A549 (cell line): ENCODE measurements around the gene GAS7. TPM values are rescaled to one million over a fixed set of nuclear protein-coding genes. Genes with fewer than 3 reads are reported as not detected.

Experiments used
- ATAC-seq, 2 experiments: fragments of 200-7000 bp in 1 of 2; fragments of >200 bp in 1 of 2; cut with Nextera tagmentation in 1 of 2; cut with Tn5 transposase in 1 of 2; 3 replicates each; pipeline versions ENCODE4 v1.8.0 to v1.9.1; 2018 to 2020; ENCODE audit warnings: mild to moderate bottlenecking in 1 of 2, moderate library complexity in 1 of 2
- CTCF ChIA-PET: fragments of 300-600 bp; sonication (Branson Sonifier 250); formaldehyde crosslinking; extraction: SDS; loops from one replicate; lab custom pipeline; 2021; ENCODE audit warnings: antibody characterized with exemption, inconsistent platforms; lab: Yijun Ruan, JAX
- POLR2A ChIA-PET: fragments of 350-600 bp; formaldehyde crosslinking; extraction: SDS; loops from one replicate; lab custom pipeline; 2021; ENCODE audit warnings: antibody characterized with exemption, inconsistent platforms; lab: Yijun Ruan, JAX
- DNase-seq, 2 experiments: peaks; one replicate each; pipeline versions ENCODE4 v3.0.0 to v3.0.0-alpha.2; 2011 to 2016; ENCODE audit warnings: low read depth in 1 of 2, low spot score in 1 of 2
- FAIRE-seq: peaks from 2 replicates; lab custom pipeline; 2011; peaks lifted over from hg19 to GRCh38; lab: Jason Lieb, UNC
- H3K27ac ChIP-seq, 2 experiments: fragments of >200 bp; sonication (Bioruptor Twin); formaldehyde crosslinking; 3 replicates each; pipeline ENCODE4 v1.5.1; 2016 to 2017
- H3K4me1 ChIP-seq: fragments of >200 bp; sonication (Bioruptor Twin); formaldehyde crosslinking; 3 replicates; pipeline ENCODE4 v1.6.1; 2016
- H3K4me2 ChIP-seq: fragments of >200 bp; sonication (Bioruptor Twin); formaldehyde crosslinking; 3 replicates; pipeline ENCODE4 v1.6.1; 2016
- H3K4me3 ChIP-seq: fragments of >200 bp; sonication (Bioruptor Twin); formaldehyde crosslinking; 3 replicates; pipeline ENCODE4 v1.5.1; 2016
- H3K9me3 ChIP-seq: fragments of >200 bp; sonication (Bioruptor Twin); formaldehyde crosslinking; 3 replicates; pipeline ENCODE4 v1.6.1; 2016
- BHLHE40 ChIP-seq: IDR thresholded peaks from 2 replicates; pipeline ENCODE4 v1.6.1; 2012; ENCODE audit warnings: low read depth, low read length, inconsistent platforms
- CBX2 ChIP-seq: fragments of 200-600 bp; sonication (generic); IDR thresholded peaks from 2 replicates; pipeline ENCODE4 v1.6.1; 2016; ENCODE audit warnings: low read depth, mild to moderate bottlenecking, borderline replicate concordance
- CEBPB ChIP-seq, 2 experiments: fragments of >200 bp in 1 of 2; sonication (Bioruptor Twin) in 1 of 2; formaldehyde crosslinking in 1 of 2; IDR thresholded peaks; 2 replicates each; pipeline ENCODE4 v1.6.1; 2012 to 2016
- EHF ChIP-seq: fragments of 250-450 bp; sonication (Bioruptor Pico); IDR thresholded peaks from 2 replicates; pipeline ENCODE4 v1.5.0; 2020; ENCODE audit warnings: mild to moderate bottlenecking
- FOSB ChIP-seq: fragments of 250-450 bp; sonication (Bioruptor Pico); IDR thresholded peaks from 2 replicates; pipeline ENCODE4 v1.5.0; 2020; ENCODE audit warnings: mild to moderate bottlenecking, moderate library complexity
- HOXA7 ChIP-seq: fragments of 250-450 bp; sonication (Bioruptor Pico); IDR thresholded peaks from 2 replicates; pipeline ENCODE4 v1.5.0; 2020; ENCODE audit warnings: mild to moderate bottlenecking, moderate library complexity
- HOXB13 ChIP-seq: fragments of 250-450 bp; sonication (Bioruptor Pico); IDR thresholded peaks from 2 replicates; pipeline ENCODE4 v1.5.0; 2020; ENCODE audit warnings: low read depth, mild to moderate bottlenecking, moderate library complexity
- MAFK ChIP-seq: fragments of 450-650 bp; IDR thresholded peaks from 2 replicates; pipeline ENCODE4 v1.6.1; 2014; ENCODE audit not compliant: partially characterized antibody
- MAZ ChIP-seq: fragments of 150-350 bp; IDR thresholded peaks from 2 replicates; pipeline ENCODE4 v1.6.1; 2014; ENCODE audit warnings: antibody characterized with exemption, low read depth, low read length, borderline replicate concordance
- NPAS2 ChIP-seq: fragments of 250-450 bp; sonication (Bioruptor Pico); IDR thresholded peaks from 2 replicates; pipeline ENCODE4 v1.8.0; 2022; ENCODE audit warnings: mild to moderate bottlenecking, moderate library complexity, borderline replicate concordance
- RCOR1 ChIP-seq: fragments of 150-350 bp; IDR thresholded peaks from 2 replicates; pipeline ENCODE4 v1.6.1; 2014; ENCODE audit warnings: antibody characterized with exemption, low read length, low read depth
- RFX5 ChIP-seq: fragments of 450-650 bp; IDR thresholded peaks from 2 replicates; pipeline ENCODE4 v1.7.1; 2014; ENCODE audit warnings: antibody characterized with exemption, mild to moderate bottlenecking, moderate library complexity
- RNF2 ChIP-seq: fragments of 200-600 bp; sonication (generic); IDR thresholded peaks from 2 replicates; pipeline ENCODE4 v1.6.1; 2016; ENCODE audit warnings: low read depth, mild to moderate bottlenecking, antibody characterized with exemption, moderate library complexity, borderline replicate concordance
- SMC3 ChIP-seq: fragments of >200 bp; sonication (Bioruptor Twin); formaldehyde crosslinking; IDR thresholded peaks from 3 replicates; pipeline ENCODE4 v1.6.1; 2018; ENCODE audit warnings: inconsistent platforms
- TFCP2L1 ChIP-seq: fragments of 250-450 bp; sonication (Bioruptor Pico); IDR thresholded peaks from 2 replicates; pipeline ENCODE4 v1.5.0; 2021; ENCODE audit warnings: mild to moderate bottlenecking
- TP53 ChIP-seq: fragments of 250-450 bp; sonication (Bioruptor Pico); IDR thresholded peaks from 2 replicates; pipeline ENCODE4 v1.5.0; 2021; ENCODE audit warnings: mild to moderate bottlenecking, moderate library complexity
- ZC3H11A ChIP-seq: fragments of 450-650 bp; IDR thresholded peaks from 2 replicates; pipeline ENCODE4 v1.6.1; 2014; ENCODE audit warnings: antibody characterized with exemption, mild to moderate bottlenecking
- ZSCAN20 ChIP-seq: fragments of 250-450 bp; sonication (Bioruptor Pico); IDR thresholded peaks from 2 replicates; pipeline ENCODE4 v1.8.0; 2022; ENCODE audit warnings: mild to moderate bottlenecking, moderate library complexity
- WGBS: methylation state at CpG from one replicate; pipeline ENCODE4 v1.1.6; 2017; ENCODE audit errors: missing lambda C conversion rate; 5-methylcytosine and 5-hydroxymethylcytosine counted together
- polyA plus RNA-seq, 4 experiments: library from polyadenylated mRNA; depleted of rRNA in 3 of 4; stranded (reverse); fragments of >200 nt; fragmentation: RNase III in 1 of 4; extraction: RNeasy Plus Mini Kit Qiagen cat#74134 plus additional on column Dnase treatment in 1 of 4; gene quantifications; 2 replicates in 3 of 4; 3 replicates in 1 of 4; pipeline ENCODE4 v1.2.3, GENCODE V29; 2011 to 2017
- TF ChIP-seq, protein P1 (sequence below): IDR thresholded peaks from 2 replicates; pipeline ENCODE4 v1.6.1; 2012
- TF ChIP-seq, protein P2 (sequence below): fragments of 450-650 bp; IDR thresholded peaks from 2 replicates; pipeline ENCODE4 v1.6.1; 2014; ENCODE audit warnings: antibody characterized with exemption
- TF ChIP-seq, protein P3 (sequence below): fragments of 150-350 bp; IDR thresholded peaks from 2 replicates; pipeline ENCODE4 v1.6.1; 2014; ENCODE audit warnings: low read depth, mild to moderate bottlenecking, low read length
- TF ChIP-seq, protein P4 (sequence below): fragments of 250-450 bp; sonication (Bioruptor Pico); IDR thresholded peaks from 2 replicates; pipeline ENCODE4 v1.5.0; 2020; ENCODE audit warnings: low read depth, mild to moderate bottlenecking, moderate library complexity
- TF ChIP-seq, protein P5 (sequence below): fragments of 200-600 bp; sonication (generic); IDR thresholded peaks from 2 replicates; pipeline ENCODE4 v1.6.1; 2016; ENCODE audit warnings: antibody characterized with exemption, mild to moderate bottlenecking, moderate library complexity
- TF ChIP-seq, protein P6 (sequence below): IDR thresholded peaks from 2 replicates; pipeline ENCODE4 v1.6.1; 2012
- TF ChIP-seq, protein P7 (sequence below): IDR thresholded peaks from 2 replicates; pipeline ENCODE4 v1.6.1; 2012; ENCODE audit warnings: low read depth, borderline replicate concordance

GAS7 gene
- polyA plus RNA-seq, 2 of the 4 experiments (the other 2 are of a cell fraction): 1.3 to 1.5 TPM

DNA sequence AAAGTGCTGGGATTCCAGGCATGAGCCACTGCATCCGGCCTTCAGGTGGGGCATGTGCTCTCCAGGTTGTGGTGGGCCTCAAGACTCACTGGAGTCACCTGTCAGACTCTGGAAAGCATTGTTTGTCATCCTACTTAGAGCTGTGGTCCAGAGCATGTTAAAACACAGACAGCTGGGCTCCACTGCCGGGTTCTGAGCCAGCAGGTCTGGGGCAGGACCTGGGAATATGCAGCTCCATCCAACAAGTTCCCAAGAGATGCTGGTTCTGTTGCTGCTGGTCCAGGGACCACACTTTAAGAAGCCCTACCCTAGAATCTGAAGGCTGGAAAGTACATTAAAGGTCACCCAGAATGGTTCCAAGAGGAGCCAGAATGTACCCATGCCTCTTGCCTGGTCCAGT is 75.3 kb downstream of the GAS7 start:
- H3K9me3 ChIP-seq: no peaks in the 10 kb centered on the region
- H3K4me3 ChIP-seq: no peak overlapping the region
- DNase-seq: no peak
- TF ChIP-seq SMC3 (no peak), HOXA7 (CRISPR knock-in tag) (no peak), ZSCAN20 (CRISPR knock-in tag) (no peak), RFX5 (no peak), CEBPB (IDR thresholded peaks at IDR 0.05) (no peak), MAZ (no peak), TFCP2L1 (CRISPR knock-in tag) (no peak), TP53 (CRISPR knock-in tag) (no peak)
- TF ChIP-seq, protein P1, sequence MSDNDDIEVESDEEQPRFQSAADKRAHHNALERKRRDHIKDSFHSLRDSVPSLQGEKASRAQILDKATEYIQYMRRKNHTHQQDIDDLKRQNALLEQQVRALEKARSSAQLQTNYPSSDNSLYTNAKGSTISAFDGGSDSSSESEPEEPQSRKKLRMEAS: no peak
- TF ChIP-seq, protein P2, sequence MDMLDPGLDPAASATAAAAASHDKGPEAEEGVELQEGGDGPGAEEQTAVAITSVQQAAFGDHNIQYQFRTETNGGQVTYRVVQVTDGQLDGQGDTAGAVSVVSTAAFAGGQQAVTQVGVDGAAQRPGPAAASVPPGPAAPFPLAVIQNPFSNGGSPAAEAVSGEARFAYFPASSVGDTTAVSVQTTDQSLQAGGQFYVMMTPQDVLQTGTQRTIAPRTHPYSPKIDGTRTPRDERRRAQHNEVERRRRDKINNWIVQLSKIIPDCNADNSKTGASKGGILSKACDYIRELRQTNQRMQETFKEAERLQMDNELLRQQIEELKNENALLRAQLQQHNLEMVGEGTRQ: no peak
- no peak for FAIRE-seq
- WGBS: 55% methylated on average over 2 of the region's 2 CpGs
- no peak overlapping the region for H3K4me2 ChIP-seq
- H3K27ac ChIP-seq: no peak overlapping the region
- H3K4me1 ChIP-seq: peaks cover 10% of the 10 kb centered on the region; the same call in 2 of the 3 replicates
- ATAC-seq: no peak
- ChIA-PET POLR2A (no interaction called here), CTCF (interaction anchor here (0.6 kb wide), 1 partner anchor 105 kb away, joined by 3 read pairs; no protein-coding TSS in a partner anchor)

DNA sequence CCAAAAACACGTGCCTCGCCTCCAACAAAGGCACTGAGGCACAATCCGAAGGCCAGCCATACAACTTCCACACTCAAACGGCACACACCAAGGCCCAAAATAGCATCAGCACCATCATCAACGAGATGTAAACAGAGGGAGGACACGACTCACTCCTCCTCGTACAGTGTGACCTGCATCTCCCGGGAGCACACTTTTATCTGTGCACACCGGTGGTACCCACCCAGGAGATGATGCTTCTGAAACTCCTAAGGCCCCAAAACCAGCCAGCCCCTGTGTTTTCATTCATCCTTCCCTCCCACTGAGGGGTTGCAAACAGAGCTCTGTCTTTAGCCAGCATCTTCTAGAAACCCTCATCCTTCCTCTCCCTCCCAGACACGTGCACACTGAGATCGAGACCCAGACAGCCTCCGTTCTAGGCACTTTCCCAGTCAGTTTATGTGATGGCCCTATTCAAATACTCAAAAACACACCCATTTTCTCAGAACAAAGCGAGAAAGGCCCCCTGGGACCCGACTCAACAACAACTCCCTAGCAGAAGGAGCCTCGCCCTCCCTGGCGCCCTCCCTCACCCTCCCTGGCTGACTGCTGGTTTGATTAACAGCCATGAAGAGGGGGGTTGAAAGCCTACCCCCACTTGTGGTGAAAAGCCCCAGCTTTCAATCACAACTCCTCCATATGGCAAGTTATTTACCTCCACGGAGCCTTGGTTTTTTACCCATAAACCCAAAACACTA is 76.3 kb downstream of the GAS7 start:
- TF ChIP-seq CBX2 (no peak), MAFK (no peak), CEBPB (IDR thresholded peaks at IDR 0.05) (no peak), FOSB (CRISPR knock-in tag) (no peak), SMC3 (no peak), RNF2 (no peak), NPAS2 (CRISPR knock-in tag) (no peak), HOXA7 (CRISPR knock-in tag) (no peak), HOXB13 (CRISPR knock-in tag) (no peak), ZC3H11A (no peak), RCOR1 (no peak), BHLHE40 (no peak), EHF (CRISPR knock-in tag) (no peak)
- TF ChIP-seq, protein P3, sequence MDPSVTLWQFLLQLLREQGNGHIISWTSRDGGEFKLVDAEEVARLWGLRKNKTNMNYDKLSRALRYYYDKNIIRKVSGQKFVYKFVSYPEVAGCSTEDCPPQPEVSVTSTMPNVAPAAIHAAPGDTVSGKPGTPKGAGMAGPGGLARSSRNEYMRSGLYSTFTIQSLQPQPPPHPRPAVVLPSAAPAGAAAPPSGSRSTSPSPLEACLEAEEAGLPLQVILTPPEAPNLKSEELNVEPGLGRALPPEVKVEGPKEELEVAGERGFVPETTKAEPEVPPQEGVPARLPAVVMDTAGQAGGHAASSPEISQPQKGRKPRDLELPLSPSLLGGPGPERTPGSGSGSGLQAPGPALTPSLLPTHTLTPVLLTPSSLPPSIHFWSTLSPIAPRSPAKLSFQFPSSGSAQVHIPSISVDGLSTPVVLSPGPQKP: no peak
- TF ChIP-seq, protein P1: no peak
- TF ChIP-seq, protein P4, sequence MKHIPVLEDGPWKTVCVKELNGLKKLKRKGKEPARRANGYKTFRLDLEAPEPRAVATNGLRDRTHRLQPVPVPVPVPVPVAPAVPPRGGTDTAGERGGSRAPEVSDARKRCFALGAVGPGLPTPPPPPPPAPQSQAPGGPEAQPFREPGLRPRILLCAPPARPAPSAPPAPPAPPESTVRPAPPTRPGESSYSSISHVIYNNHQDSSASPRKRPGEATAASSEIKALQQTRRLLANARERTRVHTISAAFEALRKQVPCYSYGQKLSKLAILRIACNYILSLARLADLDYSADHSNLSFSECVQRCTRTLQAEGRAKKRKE: no peak
- TF ChIP-seq, protein P5, sequence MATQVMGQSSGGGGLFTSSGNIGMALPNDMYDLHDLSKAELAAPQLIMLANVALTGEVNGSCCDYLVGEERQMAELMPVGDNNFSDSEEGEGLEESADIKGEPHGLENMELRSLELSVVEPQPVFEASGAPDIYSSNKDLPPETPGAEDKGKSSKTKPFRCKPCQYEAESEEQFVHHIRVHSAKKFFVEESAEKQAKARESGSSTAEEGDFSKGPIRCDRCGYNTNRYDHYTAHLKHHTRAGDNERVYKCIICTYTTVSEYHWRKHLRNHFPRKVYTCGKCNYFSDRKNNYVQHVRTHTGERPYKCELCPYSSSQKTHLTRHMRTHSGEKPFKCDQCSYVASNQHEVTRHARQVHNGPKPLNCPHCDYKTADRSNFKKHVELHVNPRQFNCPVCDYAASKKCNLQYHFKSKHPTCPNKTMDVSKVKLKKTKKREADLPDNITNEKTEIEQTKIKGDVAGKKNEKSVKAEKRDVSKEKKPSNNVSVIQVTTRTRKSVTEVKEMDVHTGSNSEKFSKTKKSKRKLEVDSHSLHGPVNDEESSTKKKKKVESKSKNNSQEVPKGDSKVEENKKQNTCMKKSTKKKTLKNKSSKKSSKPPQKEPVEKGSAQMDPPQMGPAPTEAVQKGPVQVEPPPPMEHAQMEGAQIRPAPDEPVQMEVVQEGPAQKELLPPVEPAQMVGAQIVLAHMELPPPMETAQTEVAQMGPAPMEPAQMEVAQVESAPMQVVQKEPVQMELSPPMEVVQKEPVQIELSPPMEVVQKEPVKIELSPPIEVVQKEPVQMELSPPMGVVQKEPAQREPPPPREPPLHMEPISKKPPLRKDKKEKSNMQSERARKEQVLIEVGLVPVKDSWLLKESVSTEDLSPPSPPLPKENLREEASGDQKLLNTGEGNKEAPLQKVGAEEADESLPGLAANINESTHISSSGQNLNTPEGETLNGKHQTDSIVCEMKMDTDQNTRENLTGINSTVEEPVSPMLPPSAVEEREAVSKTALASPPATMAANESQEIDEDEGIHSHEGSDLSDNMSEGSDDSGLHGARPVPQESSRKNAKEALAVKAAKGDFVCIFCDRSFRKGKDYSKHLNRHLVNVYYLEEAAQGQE: no peak
- TF ChIP-seq, protein P6, sequence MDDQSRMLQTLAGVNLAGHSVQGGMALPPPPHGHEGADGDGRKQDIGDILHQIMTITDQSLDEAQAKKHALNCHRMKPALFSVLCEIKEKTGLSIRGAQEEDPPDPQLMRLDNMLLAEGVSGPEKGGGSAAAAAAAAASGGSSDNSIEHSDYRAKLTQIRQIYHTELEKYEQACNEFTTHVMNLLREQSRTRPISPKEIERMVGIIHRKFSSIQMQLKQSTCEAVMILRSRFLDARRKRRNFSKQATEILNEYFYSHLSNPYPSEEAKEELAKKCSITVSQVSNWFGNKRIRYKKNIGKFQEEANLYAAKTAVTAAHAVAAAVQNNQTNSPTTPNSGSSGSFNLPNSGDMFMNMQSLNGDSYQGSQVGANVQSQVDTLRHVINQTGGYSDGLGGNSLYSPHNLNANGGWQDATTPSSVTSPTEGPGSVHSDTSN: no peak
- TF ChIP-seq, protein P7, sequence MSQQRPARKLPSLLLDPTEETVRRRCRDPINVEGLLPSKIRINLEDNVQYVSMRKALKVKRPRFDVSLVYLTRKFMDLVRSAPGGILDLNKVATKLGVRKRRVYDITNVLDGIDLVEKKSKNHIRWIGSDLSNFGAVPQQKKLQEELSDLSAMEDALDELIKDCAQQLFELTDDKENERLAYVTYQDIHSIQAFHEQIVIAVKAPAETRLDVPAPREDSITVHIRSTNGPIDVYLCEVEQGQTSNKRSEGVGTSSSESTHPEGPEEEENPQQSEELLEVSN: no peak
- TF ChIP-seq, protein P2: no peak
- H3K9me3 ChIP-seq: no peaks in the 10 kb centered on the region
- ATAC-seq (no peak), FAIRE-seq (no peak), DNase-seq (no peak)
- H3K4me2 ChIP-seq: no peak overlapping the region
- peaks cover 8% of the 10 kb centered on the region; the same call in 2 of the 3 replicates for H3K4me1 ChIP-seq
- H3K4me3 ChIP-seq: no peak overlapping the region
- CTCF ChIA-PET: no interaction called here
- POLR2A ChIA-PET: no interaction called here
- no peak overlapping the region for H3K27ac ChIP-seq
- 56% methylated on average over 17 of the region's 17 CpGs for WGBS
